GM18511 (cell line): ENCODE results near the gene C2orf80.
"Not testable (repeated sequence)": the region's sequence is repeated elsewhere in the genome, so short reads cannot be mapped to it uniquely, and the experiment has no call there.

ENCODE experiments used
- ATAC-seq: cut with Tn5 transposase; IDR thresholded peaks from one replicate; pipeline ENCODE4 v1.9.1; 2021; ENCODE audit warnings: mild to moderate bottlenecking, moderate library complexity; ENCODE audit not compliant: unreplicated experiment

Gene C2orf80

DNA sequence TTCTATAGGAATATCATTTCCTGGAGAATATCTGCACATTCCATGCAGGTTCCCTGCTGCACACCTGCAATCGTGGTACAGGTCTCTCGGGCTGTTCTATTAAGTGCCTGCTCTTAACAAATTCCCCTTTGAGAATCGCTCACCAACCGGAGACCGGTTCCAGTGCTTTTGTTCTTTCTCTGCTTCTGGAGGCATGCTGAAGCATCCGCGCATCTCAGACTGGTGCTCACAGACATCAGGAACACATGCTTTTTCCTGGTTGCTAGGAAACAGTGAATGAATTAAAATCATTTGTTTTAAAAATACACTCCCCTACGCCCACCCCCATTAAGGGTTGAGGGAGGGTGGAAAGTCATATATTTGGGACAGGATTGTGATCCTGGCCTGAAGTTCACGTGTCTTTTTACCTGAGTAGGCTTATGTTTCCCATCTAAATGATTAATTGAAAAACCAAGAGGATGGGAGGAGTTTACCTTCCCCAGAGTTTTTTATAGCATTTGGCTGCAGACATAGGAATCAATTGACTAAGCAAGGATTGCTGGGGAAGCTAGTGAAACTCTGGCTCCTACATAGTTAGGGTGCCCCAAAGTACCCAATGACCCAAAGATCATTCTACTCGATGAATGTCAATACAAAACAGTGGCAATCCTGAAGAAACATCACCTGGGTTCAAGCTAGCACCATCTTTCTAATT lies at the start of gene C2orf80:
Gene C2orf80, minus strand, starts transcription at position 221 of the 694 bp plus-strand sequence. CDS start 3,044 bp downstream, outside the sequence.
- ATAC-seq: no peak

DNA sequence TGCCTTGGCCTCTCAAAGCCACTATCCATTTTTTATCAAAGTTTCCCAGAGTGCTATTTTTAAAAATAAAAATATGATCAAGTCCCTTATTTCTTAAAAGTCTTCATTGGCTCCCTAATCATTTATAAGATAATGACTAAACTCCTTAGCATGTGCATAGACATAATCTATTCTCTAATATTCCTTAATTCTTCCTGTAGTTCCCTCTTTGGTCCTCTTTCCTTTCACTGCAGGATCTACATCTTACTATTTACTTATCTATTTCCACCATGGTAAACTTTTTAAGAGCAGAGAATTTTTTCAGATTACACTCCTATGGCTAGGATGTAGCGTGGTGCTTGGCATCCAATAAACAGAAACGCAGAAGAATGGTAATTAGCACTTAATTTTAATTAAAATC lies 46.0 kb upstream of the C2orf80 start:
- ATAC-seq: no peak

DNA sequence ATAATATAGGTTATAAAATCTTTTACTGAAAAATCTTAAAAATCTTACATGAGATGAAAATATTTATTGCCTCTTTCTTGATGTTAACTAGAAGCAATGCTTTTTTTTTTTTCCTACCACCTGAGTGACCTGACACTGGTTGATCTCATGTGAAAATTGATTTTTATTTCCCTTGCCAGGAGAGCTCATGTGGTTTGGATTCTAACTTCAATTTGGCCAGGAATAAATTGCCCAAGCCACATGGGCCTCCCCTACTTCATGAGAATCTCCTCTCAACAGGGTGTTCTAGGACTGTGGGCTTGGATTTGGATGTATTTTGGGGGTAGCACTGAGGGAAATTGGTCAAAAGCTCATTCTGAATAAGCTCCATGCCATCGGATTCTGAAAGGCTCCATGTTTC lies 45.0 kb upstream of the C2orf80 start:
- ATAC-seq: no peak

DNA sequence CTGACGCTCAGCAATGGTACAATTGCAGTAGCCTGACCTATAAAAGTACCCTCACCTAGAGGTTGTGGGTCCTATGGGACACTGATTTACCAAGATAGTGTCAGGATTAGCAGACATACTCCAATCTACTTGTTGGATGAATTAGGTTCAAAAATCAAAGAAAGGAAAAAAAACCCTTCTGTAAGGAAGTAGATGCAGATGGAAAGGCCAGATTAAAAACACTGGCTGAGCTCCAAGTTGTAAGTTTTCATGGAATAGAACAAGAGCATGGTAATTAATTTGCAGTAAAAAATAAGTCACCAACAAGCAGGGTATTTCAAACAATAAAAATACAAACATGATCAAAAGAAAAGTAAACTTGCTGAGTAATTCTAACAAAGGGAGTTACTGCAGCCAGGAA lies 38.6 kb upstream of the C2orf80 start:
- no peak for ATAC-seq

GRCh38 chr2:208227581-208228232 lies 37.9 kb upstream of the C2orf80 start:
- no peak for ATAC-seq

DNA sequence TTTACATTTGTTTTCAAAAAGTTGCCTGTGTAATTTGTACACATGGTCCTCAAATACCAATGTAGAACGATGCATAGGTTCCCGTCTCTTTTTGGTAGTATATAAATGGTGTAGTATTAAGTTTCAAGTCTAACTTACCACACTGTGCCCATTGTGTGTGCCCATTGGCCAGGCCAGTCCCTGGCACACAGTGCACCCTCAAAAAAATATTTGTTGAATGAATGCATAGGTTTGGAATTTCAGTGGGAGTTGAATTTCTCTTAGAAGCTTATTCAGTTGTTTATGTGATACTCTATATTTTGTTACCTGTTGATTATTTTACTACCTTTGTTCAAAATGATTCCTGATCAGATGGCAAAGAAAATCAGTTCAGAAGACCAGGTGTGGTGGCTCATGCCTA lies 35.0 kb upstream of the C2orf80 start:
- no peak for ATAC-seq

DNA sequence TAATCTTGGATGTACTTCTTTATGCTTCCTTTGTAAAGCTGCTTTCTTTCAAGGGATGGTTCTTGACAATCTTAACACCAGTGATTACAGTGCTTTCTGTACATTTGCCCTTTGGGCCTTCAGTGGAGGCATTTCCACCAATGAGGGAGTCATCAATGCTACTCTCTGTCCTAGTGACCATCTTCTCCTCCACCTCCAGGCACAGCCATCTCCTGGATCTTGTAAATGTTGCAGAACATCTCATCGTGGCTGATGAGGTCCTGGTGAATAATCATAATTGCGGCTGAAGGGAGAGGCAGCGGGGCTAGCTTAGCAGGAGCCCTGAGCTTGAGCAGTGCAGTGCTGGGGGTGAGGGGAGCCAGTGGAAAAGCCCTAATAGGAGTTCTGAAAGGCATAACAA lies 32.5 kb upstream of the C2orf80 start:
- no peak for ATAC-seq

- not testable (repeated sequence) for ATAC-seq
Measured at GRCh38 chr2:208221873-208222272, 32.0 kb upstream of the C2orf80 start.

DNA sequence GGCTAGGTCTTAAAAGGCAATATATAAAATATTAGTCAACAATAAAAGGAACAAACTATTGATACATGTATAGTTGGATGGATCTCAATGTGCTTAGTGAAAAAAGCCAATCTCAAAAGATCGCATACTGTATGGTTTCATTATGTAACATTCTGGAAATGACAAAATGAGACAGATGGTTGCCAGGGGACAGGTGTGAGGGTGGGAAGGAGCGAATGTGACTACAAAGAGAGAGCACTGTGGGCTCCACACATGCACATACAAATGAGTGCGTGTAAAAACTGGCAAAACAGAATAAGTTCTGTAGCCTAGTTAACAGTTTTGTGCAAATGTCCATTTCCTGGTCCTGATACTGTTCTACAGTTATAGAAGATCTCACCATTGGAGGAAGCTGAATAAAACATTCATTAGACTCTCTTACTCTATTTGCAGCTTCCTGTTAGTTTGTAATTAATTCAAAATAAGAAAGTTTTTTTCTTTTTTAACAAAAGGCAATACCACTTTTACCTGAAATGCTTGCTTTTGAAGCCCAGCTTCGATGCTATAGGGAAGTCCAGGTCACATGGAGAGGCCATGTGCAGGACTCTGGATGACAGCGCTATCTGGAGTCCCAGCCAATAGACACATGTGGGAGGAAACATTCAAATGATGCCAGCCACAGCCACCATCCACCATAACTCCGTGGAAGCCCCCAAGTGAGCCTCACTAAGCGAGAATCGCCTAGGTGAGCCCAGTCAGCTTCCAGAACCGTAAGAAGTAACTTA lies 21.0 kb upstream of the C2orf80 start:
- ATAC-seq: no peak

- ATAC-seq: no peak
Measured at GRCh38 chr2:208208335-208209085, 18.7 kb upstream of the C2orf80 start.

DNA sequence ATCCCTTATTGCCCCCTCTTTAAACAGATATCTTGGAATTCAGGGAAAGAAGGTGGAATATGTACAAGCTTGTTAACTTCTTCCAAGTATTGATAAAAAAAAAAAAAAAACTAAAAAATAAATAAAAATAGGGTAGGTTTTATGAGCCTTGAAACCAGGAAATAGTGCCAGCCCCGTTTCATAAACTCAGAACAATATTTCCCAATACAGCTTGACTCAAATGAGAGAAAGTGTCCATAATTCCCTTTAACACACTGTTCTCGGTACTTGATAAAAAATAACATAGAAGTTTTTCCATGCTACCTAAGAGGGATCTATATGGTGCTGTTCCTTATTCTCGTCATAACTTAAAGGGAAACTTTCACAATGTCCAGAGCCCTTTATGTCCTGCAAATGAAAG lies 17.9 kb upstream of the C2orf80 start:
- no peak for ATAC-seq

DNA sequence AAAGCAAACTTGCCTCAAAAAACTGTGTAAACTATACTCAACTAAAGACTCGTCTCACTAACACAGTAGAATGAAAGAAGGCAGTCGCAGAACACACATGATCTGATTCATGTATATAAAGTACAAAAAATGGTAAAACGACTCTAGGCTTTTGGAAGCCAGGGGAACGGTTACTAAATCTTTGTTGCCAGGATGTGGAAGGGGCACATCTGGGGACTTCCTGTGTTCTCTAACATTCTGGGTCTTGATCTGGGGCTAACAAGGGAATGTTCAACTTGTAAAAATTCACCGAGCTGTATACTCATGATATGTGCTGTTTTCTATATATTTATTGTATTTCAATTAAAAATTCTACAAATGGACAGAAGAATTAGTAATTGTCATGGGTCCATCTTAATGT lies 14.3 kb upstream of the C2orf80 start:
- no peak for ATAC-seq

DNA sequence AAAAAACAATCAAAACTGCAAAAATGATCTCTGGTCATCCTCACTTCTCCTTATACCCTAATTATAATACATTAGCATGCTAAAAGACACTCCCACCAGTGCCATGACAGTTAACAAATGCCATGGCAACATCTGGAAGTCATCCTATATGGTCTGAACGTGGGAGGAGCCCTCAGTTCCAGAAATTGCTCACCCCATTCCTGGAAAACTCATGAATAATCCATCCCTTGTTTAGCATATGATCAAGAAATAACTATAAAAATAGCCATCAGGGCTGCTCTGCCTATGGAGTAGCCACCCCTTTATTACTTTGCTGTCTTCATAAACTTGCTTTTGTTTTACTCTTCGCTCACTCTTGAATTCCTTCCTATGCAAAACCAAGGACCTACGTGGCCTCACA lies 5.7 kb upstream of the C2orf80 start:
- ATAC-seq: no peak

DNA sequence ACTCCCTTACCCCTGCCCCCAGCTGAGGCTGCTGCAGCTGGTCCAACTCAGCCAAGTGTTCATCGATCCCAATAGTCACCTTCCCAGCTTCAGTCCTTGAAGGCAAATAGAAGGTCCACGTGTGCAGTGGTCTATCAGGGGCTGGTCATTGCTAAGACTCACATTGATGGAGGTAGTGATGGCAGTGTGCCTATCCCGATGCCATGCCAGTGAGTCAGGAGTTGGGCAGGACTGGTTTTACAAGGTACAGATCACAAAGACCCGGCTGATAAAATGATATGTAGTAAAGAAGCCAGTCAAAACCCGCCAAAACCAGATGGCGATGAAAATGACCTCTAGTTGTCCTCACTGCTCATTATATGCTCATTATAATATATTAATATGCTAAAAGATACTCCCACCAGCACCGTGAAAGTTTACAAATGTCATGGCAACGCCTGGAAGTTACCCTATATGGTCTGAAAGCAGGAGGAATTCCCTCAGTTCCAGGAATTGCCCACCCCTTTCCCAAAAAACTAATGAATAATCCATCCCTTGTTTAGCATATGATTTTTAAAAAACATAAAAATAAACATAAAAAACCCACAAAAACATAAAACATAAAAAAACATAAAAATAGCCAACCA lies 2.9 kb upstream of the C2orf80 start:
- no peak for ATAC-seq

GRCh38 chr2:208189069-208189809 lies 591 bp downstream of the C2orf80 start:
- ATAC-seq: no peak

GRCh38 chr2:208186893-208187292 lies 2.9 kb downstream of the C2orf80 start:
- ATAC-seq: no peak

DNA sequence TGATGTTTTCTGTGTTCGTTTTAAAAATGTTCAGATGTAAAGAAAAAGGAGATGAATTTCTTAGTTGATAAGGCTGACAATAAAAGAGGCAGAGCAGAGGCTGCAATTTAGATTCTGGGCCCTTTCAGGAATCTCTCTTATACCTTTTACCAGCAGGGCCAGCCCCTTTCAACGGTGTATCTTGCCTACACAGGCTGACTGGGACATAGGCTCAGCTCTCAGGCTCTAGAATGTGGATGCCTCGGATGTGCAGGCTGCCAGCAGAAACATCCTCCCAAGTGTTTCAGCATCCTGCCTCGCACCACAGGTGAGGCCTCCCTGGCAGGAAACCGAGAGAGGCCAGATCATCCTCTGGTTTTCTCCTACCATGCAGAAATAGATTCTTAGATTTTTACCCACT lies 3.4 kb downstream of the C2orf80 start:
- no peak for ATAC-seq

- ATAC-seq: no peak
Measured at GRCh38 chr2:208183972-208184705, 5.7 kb downstream of the C2orf80 start.

GRCh38 chr2:208183526-208183925 lies 6.3 kb downstream of the C2orf80 start:
- ATAC-seq: no peak
